Spleen (tissue), 11 donors: ENCODE results near the gene AHCYL2. TPM values are rescaled to one million over a fixed set of nuclear protein-coding genes. Genes with fewer than 3 reads are reported as not detected.
"Not testable (repeated sequence)": the region's sequence is repeated elsewhere in the genome, so short reads cannot be mapped to it uniquely, and the experiment has no call there.

Source experiments
- DNase-seq: peaks from one replicate; pipeline ENCODE4 v3.0.0-alpha.2; 2020
- H3K27ac ChIP-seq, 8 donors: fragments of 200-600 bp; sonication (generic) in 7 of 8; 1 replicate in 4 of 8; 2 replicates in 4 of 8; pipeline versions ENCODE4 v1.5.0 to v1.8.0; 2016 to 2021; ENCODE audit warnings: inconsistent platforms in 4 of 8, mild to moderate bottlenecking in 4 of 8, moderate library complexity in 1 of 8
- H3K27me3 ChIP-seq, 7 donors: fragments of 200-600 bp; sonication (generic) in 6 of 7; replicated peaks in 1 of 7; 1 replicate in 4 of 7; 2 replicates in 3 of 7; pipeline versions ENCODE4 v1.5.0 to v1.8.0; 2016 to 2021; ENCODE audit warnings: inconsistent platforms in 3 of 7, mild to moderate bottlenecking in 1 of 7
- H3K36me3 ChIP-seq, 6 donors: fragments of 200-600 bp; sonication (generic) in 5 of 6; 1 replicate in 4 of 6; 2 replicates in 2 of 6; pipeline versions ENCODE4 v1.5.0 to v1.8.0; 2016 to 2021; ENCODE audit warnings: inconsistent platforms in 2 of 6
- H3K4me1 ChIP-seq, 6 donors: fragments of 200-600 bp; sonication (generic) in 5 of 6; 1 replicate in 3 of 6; 2 replicates in 3 of 6; pipeline versions ENCODE4 v1.5.0 to v1.8.0; 2016 to 2021; ENCODE audit warnings: inconsistent platforms in 3 of 6
- H3K4me3 ChIP-seq, 8 donors: fragments of 200-600 bp; sonication (generic) in 7 of 8; 1 replicate in 4 of 8; 2 replicates in 4 of 8; pipeline versions ENCODE4 v1.5.0 to v1.8.0; 2016 to 2021; ENCODE audit warnings: inconsistent platforms in 4 of 8, mild to moderate bottlenecking in 4 of 8, moderate library complexity in 2 of 8
- H3K9me3 ChIP-seq, 8 donors: fragments of 200-600 bp; sonication (generic) in 7 of 8; 1 replicate in 4 of 8; 2 replicates in 4 of 8; pipeline versions ENCODE4 v1.5.0 to v1.8.0; 2016 to 2021; ENCODE audit warnings: inconsistent platforms in 4 of 8
- CTCF ChIP-seq, 11 experiments: fragments of 200-600 bp in 7 of 11; fragments of 450-650 bp in 4 of 11; sonication (generic) in 4 of 11; IDR thresholded peaks in 8 of 11; conservative IDR thresholded peaks in 3 of 11; 1 replicate in 7 of 11; 2 replicates in 4 of 11; pipeline versions ENCODE4 v1.4.0 to v1.8.0; 2016 to 2021; ENCODE audit warnings: antibody characterized with exemption in 11 of 11, inconsistent platforms in 4 of 11, mild to moderate bottlenecking in 1 of 11
- POLR2A ChIP-seq, 3 donors: fragments of 450-650 bp; IDR thresholded peaks; one replicate each; pipeline ENCODE4 v1.5.1; 2017; ENCODE audit warnings: antibody characterized with exemption in 3 of 3, mild to moderate bottlenecking in 1 of 3
- POLR2AphosphoS5 ChIP-seq, 3 donors: sonication (generic); formaldehyde crosslinking; IDR thresholded peaks; one replicate each; pipeline ENCODE4 v1.5.1; 2017; ENCODE audit warnings: antibody characterized with exemption in 3 of 3
- WGBS, 5 donors: extraction: QIAGEN DNeasy Blood & Tissue Kit in 3 of 5; methylation state at CpG; one replicate each; pipeline versions ENCODE4 v1.1.5 to v1.1.7; 2013 to 2018; 5-methylcytosine and 5-hydroxymethylcytosine counted together
- intact Hi-C: fragments of 100-400 bp; cut with DNase I; formaldehyde crosslinking; loops from one replicate; pipeline ENCODE4 v1.15.0; 2023; ENCODE audit warnings: low total_unique reads
- polyA plus RNA-seq, 3 donors: library from polyadenylated mRNA; stranded (reverse); fragments of 200-250 nt; gene quantifications; one replicate each; pipeline ENCODE4 v1.2.1, GENCODE V29; 2013
- total RNA-seq, 7 donors: library from RNA; depleted of rRNA in 3 of 7; stranded (reverse); fragments of >200 nt in 3 of 7; fragmentation: NEBNext Ultra II Directional in 4 of 7; extraction: Animal tissue kit (Norgen Biotek cat#: 25700) in 4 of 7; gene quantifications; one replicate each; pipeline versions ENCODE4 v1.1.0 to v1.2.1, GENCODE V29; 2016 to 2021
- donor health status: healthy with polysubstance abuse.
- donor health status: DM: no; HTN: no; CAD: no; lungs with moderate emphysema.
- donor health status: DM: no; HTN: no; CAD: no.
- donor health status: Bipolar disorder and iron deficiency.
- donor health status: healthy.
- donor health status: DM: no; HTN: no; CAD: no.
- donor health status: DM: yes; HTN: yes; CAD: no.

The AHCYL2 gene
- total and polyA plus RNA-seq, 10 donors, result 3.1 to 20.1 (median 17.8) TPM

GRCh38 chr7:129347330-129347729 lies 122.5 kb downstream of the AHCYL2 start:
- H3K4me3 ChIP-seq, result no peak overlapping the region
- no peak for DNase-seq
- H3K36me3 ChIP-seq, result peaks cover 0 to under 1% (median 0%) of the 10 kb centered on the region in 6 donors
- H3K4me1 ChIP-seq, result peaks cover 0 to 4% (median 0%) of the 10 kb centered on the region in 6 donors
- intact Hi-C loops, result no loop called here
- H3K27me3 ChIP-seq, result no peaks in the 10 kb centered on the region
- no peaks in the 10 kb centered on the region for H3K9me3 ChIP-seq
- 66 to 90% (median 84%) methylated on average over 2 of the region's 2 CpGs for WGBS, 5 donors
- no peak overlapping the region for H3K27ac ChIP-seq
- TF ChIP-seq POLR2AphosphoS5 (IDR thresholded peaks at IDR 0.05) (no peak), POLR2A (IDR thresholded peaks at IDR 0.05) (no peak)

- no peak overlapping the region for H3K27ac ChIP-seq
- 79 to 96% (median 91%) methylated on average over 2 of the region's 2 CpGs for WGBS, 5 donors
- intact Hi-C loops, result no loop called here
These were observed 123.4 kb downstream of the AHCYL2 start for GRCh38 chr7:129348023-129348740.

GRCh38 chr7:129351320-129351719 lies 126.5 kb downstream of the AHCYL2 start:
- H3K27ac ChIP-seq, result no peak overlapping the region
- H3K4me1 ChIP-seq, result no peaks in the 10 kb centered on the region
- DNase-seq, result no peak
- H3K27me3 ChIP-seq, result no peaks in the 10 kb centered on the region
- H3K36me3 ChIP-seq, result peaks cover 0 to 6% (median 0%) of the 10 kb centered on the region in 6 donors
- WGBS, 5 donors, result 73 to 84% (median 77%) methylated on average over 3 of the region's 3 CpGs
- no peak overlapping the region for H3K4me3 ChIP-seq
- no peaks in the 10 kb centered on the region for H3K9me3 ChIP-seq
- TF ChIP-seq POLR2A (IDR thresholded peaks at IDR 0.05), result no peak
- no peak for TF ChIP-seq POLR2AphosphoS5 (IDR thresholded peaks at IDR 0.05)
- TF ChIP-seq CTCF (IDR thresholded peaks at IDR 0.05 in 8 of 11, conservative IDR thresholded peaks at IDR 0.05 in 3 of 11), result no peak
- intact Hi-C loops, result no loop called here

More at GRCh38 chr7:129348023-129348740, 123.4 kb downstream of the AHCYL2 start:
- DNase-seq, result no peak
- Histone ChIP-seq H3K4me3 (no peak overlapping the region), H3K27me3 (no peaks in the 10 kb centered on the region), H3K9me3 (no peaks in the 10 kb centered on the region), H3K36me3 (peaks cover 0 to 6% (median 0%) of the 10 kb centered on the region in 6 donors), H3K4me1 (peaks cover 0 to 2% (median 0%) of the 10 kb centered on the region in 6 donors)
- TF ChIP-seq CTCF (IDR thresholded peaks at IDR 0.05 in 8 of 11, conservative IDR thresholded peaks at IDR 0.05 in 3 of 11) (no peak), POLR2AphosphoS5 (IDR thresholded peaks at IDR 0.05) (no peak), POLR2A (IDR thresholded peaks at IDR 0.05) (no peak)

- WGBS, 5 donors, result 87 to 97% (median 92%) methylated on average over 5 of the region's 5 CpGs
- H3K4me3 ChIP-seq, H3K36me3 ChIP-seq: not testable (repeated sequence)
These were observed 128.3 kb downstream of the AHCYL2 start for GRCh38 chr7:129353104-129353503.

GRCh38 chr7:129354428-129355157 lies 129.8 kb downstream of the AHCYL2 start:
- Histone ChIP-seq H3K9me3 (no peaks in the 10 kb centered on the region), H3K27me3 (no peaks in the 10 kb centered on the region), H3K4me3 (no peak overlapping the region), H3K27ac (no peak overlapping the region), H3K36me3 (peaks cover 0 to 6% (median 0%) of the 10 kb centered on the region in 6 donors), H3K4me1 (no peaks in the 10 kb centered on the region)
- WGBS, 5 donors, result 69 to 86% (median 72%) methylated on average over 5 of the region's 5 CpGs
- intact Hi-C loops, result no loop called here
- no peak for TF ChIP-seq CTCF (IDR thresholded peaks at IDR 0.05 in 8 of 11, conservative IDR thresholded peaks at IDR 0.05 in 3 of 11)
- TF ChIP-seq POLR2A (IDR thresholded peaks at IDR 0.05), result no peak
- TF ChIP-seq POLR2AphosphoS5 (IDR thresholded peaks at IDR 0.05), result no peak
- DNase-seq, result no peak

More at GRCh38 chr7:129353104-129353503, 128.3 kb downstream of the AHCYL2 start:
- intact Hi-C loops, H3K27me3 ChIP-seq, H3K27ac ChIP-seq, DNase-seq, H3K4me1 ChIP-seq, H3K9me3 ChIP-seq: not testable (repeated sequence)
